ENCODE measurements around the gene IPO5. TPM values are rescaled to one million over a fixed set of nuclear protein-coding genes. Genes with fewer than 3 reads are reported as not detected.

The IPO5 gene
- total RNA-seq, 2 experiments from 2014 or later = 81.8 to 116 TPM

DNA sequence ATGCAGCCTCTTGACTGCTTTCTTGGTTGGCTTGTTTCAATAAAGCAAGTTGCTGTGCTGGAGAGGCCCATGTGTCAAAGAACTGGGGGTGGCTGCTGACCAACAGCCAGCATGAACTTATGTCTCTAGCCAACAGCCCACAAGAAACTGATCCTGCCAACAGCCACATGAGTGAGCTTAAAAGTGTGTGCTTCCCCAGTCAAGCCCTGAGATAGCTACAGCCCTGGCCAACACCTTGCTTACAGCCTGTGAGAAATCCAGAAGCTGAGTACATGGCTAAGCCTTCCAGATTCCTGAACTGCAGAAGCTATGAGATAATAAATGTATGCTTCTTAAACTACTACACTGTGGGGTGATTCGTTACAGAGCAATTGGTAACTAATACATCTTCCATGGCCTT lies 38.9 kb upstream of the IPO5 start:
- BruUV-seq (replicated peaks) = no TSS peak
- POLR2A ChIA-PET = no interaction called here

DNA sequence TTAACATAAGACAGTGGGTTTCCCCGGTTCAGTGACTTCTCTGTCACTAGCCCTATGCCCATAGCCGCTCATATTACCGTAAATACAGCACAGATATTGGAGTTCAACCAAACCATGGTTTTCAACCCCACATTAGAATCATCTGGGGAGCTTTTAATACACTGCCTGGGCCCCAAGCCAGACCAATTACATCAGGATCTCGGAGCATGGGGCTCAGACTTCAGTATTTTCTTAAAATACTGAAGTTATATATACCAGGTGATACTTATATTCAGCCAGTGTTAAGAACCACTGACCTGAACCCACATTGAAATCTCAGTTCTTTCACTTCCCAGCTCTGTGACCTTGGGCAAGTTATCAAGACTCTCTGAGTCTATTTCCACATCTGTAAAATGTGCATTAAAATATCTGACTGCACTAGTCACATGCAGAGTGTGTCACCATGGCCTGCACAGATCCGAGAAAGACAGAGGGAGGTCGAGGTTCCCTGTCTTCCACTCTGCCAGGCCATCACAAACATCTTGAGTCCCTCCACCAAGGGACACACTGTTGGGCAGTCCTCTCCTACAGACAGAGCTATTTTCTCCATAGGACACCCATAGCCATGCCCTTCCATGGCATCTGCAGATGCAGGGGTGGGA lies 32.2 kb upstream of the IPO5 start:
- no peak overlapping the region for H2AFZ ChIP-seq (ENCODE audit: low read length)
- POLR2A ChIA-PET = no interaction called here
- CTCF ChIA-PET (ENCODE audit: unreplicated experiment) = no interaction called here
- no TSS peak for BruUV-seq (replicated peaks)
- no peaks in the 10 kb centered on the region for H3K9me3 ChIP-seq (ENCODE audit: low read length)
- H3K9me2 ChIP-seq (ENCODE audit: insufficient read depth, low read length) = no peaks in the 10 kb centered on the region
- intact Hi-C loops (cut with micrococcal nuclease; ENCODE audit: unreplicated experiment) = no loop called here
- TF ChIP-seq EZH2phosphoT487 (IDR thresholded peaks at IDR 0.05; ENCODE audit: borderline replicate concordance, low read depth, low read length) (no peak), CTCF (conservative IDR thresholded peaks at IDR 0.05; ENCODE audit: low read length) (no peak)
- DNase-seq (ENCODE audit: low spot score) = no peak
- no peak overlapping the region for H3K4me3 ChIP-seq (ENCODE audit: low read depth, low read length, poor library complexity, severe bottlenecking)
- no peaks in the 10 kb centered on the region for H4K20me1 ChIP-seq (ENCODE audit: insufficient read depth, low read length)
- no peak overlapping the region for H3K4me2 ChIP-seq (ENCODE audit: low read length)
- no peak overlapping the region for H3K27ac ChIP-seq (ENCODE audit: low read depth, low read length, poor library complexity, severe bottlenecking)
- no peaks in the 10 kb centered on the region for H3K4me1 ChIP-seq (ENCODE audit: insufficient read depth, low read length, poor library complexity, severe bottlenecking)
- no peaks in the 10 kb centered on the region for H3K79me2 ChIP-seq (ENCODE audit: insufficient read depth, low read depth, low read length)
- H3K36me3 ChIP-seq (ENCODE audit: insufficient read depth, low read length) = no peaks in the 10 kb centered on the region

More for the DNA sequence above, 38.9 kb upstream of the IPO5 start:
- Histone ChIP-seq H3K9me2 (ENCODE audit: insufficient read depth, low read length) (no peaks in the 10 kb centered on the region), H3K4me3 (ENCODE audit: low read depth, low read length, poor library complexity, severe bottlenecking) (no peak overlapping the region), H4K20me1 (ENCODE audit: insufficient read depth, low read length) (no peaks in the 10 kb centered on the region), H3K4me1 (ENCODE audit: insufficient read depth, low read length, poor library complexity, severe bottlenecking) (no peaks in the 10 kb centered on the region), H3K79me2 (ENCODE audit: insufficient read depth, low read depth, low read length) (no peaks in the 10 kb centered on the region), H3K36me3 (ENCODE audit: insufficient read depth, low read length) (no peaks in the 10 kb centered on the region), H3K4me2 (ENCODE audit: low read length) (no peak overlapping the region), H3K9me3 (ENCODE audit: low read length) (no peaks in the 10 kb centered on the region), H3K27ac (ENCODE audit: low read depth, low read length, poor library complexity, severe bottlenecking) (no peak overlapping the region), H2AFZ (ENCODE audit: low read length) (no peak overlapping the region)
- no peak for TF ChIP-seq EZH2phosphoT487 (IDR thresholded peaks at IDR 0.05; ENCODE audit: borderline replicate concordance, low read depth, low read length)
- no peak for TF ChIP-seq CTCF (conservative IDR thresholded peaks at IDR 0.05; ENCODE audit: low read length)
- intact Hi-C loops (cut with micrococcal nuclease; ENCODE audit: unreplicated experiment) = no loop called here
- CTCF ChIA-PET (ENCODE audit: unreplicated experiment) = no interaction called here
- no peak for DNase-seq (ENCODE audit: low spot score)

DNA sequence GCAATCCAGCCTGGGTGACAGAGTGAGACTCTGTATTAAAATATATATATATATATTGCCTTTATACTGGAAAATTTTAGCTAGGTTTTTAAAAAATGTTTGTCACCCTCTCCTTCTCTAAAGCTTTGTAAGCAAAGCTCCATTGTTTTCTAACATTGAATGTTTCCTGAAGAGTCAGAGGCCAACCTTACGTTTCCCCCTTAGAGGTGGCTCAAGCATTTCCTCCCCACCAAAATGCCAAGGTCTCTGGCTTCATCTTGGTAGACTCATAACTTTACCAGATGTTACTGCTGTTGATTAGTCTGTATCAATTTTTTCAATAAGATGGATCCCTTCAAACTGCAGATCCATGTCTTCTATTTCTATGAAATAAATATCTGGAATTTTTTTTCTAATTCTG lies 25.2 kb upstream of the IPO5 start:
- H3K4me2 ChIP-seq (ENCODE audit: low read length) = no peak overlapping the region
- no TSS peak for BruUV-seq (replicated peaks)
- TF ChIP-seq EZH2phosphoT487 (IDR thresholded peaks at IDR 0.05; ENCODE audit: borderline replicate concordance, low read depth, low read length) = no peak
- no peak for TF ChIP-seq CTCF (conservative IDR thresholded peaks at IDR 0.05; ENCODE audit: low read length)
- H3K79me2 ChIP-seq (ENCODE audit: insufficient read depth, low read depth, low read length) = no peaks in the 10 kb centered on the region
- H3K9me2 ChIP-seq (ENCODE audit: insufficient read depth, low read length) = no peaks in the 10 kb centered on the region
- ChIA-PET CTCF (ENCODE audit: unreplicated experiment) (no interaction called here), POLR2A (interaction anchor here (1.0 kb wide), 1 partner anchor 15 kb away, joined by 4 read pairs; no protein-coding TSS in a partner anchor)
- intact Hi-C loops (cut with micrococcal nuclease; ENCODE audit: unreplicated experiment) = no loop called here
- H4K20me1 ChIP-seq (ENCODE audit: insufficient read depth, low read length) = no peaks in the 10 kb centered on the region
- H2AFZ ChIP-seq (ENCODE audit: low read length) = no peak overlapping the region
- H3K9me3 ChIP-seq (ENCODE audit: low read length) = no peaks in the 10 kb centered on the region
- no peak overlapping the region for H3K4me3 ChIP-seq (ENCODE audit: low read depth, low read length, poor library complexity, severe bottlenecking)
- DNase-seq (ENCODE audit: low spot score) = no peak
- H3K4me1 ChIP-seq (ENCODE audit: insufficient read depth, low read length, poor library complexity, severe bottlenecking) = no peaks in the 10 kb centered on the region
- H3K27ac ChIP-seq (ENCODE audit: low read depth, low read length, poor library complexity, severe bottlenecking) = no peak overlapping the region
- H3K36me3 ChIP-seq (ENCODE audit: insufficient read depth, low read length) = no peaks in the 10 kb centered on the region
